Measurements from ENCODE around the gene GNPTG.

Gene GNPTG

GRCh38 chr16:1392826-1393225 is 41.1 kb downstream of the GNPTG start:
- no peak for DNase-seq

GRCh38 chr16:1393613-1394176 is 42.0 kb downstream of the GNPTG start:
- no peak for DNase-seq

GRCh38 chr16:1394367-1394951 is 42.7 kb downstream of the GNPTG start:
- no peak for DNase-seq

- no peak for DNase-seq
Observed at GRCh38 chr16:1395444-1396031, 43.8 kb downstream of the GNPTG start.

- DNase-seq: no peak
Observed at GRCh38 chr16:1397779-1398178, 46.0 kb downstream of the GNPTG start.

- no peak for DNase-seq
Observed at GRCh38 chr16:1398351-1398750, 46.6 kb downstream of the GNPTG start.

- DNase-seq: no peak
Observed at GRCh38 chr16:1398826-1399581, 47.3 kb downstream of the GNPTG start.

GRCh38 chr16:1401061-1401757 is 49.5 kb downstream of the GNPTG start:
- DNase-seq: no peak

GRCh38 chr16:1401758-1402154 is 50.0 kb downstream of the GNPTG start:
- DNase-seq: no peak

- no peak for DNase-seq
Observed at GRCh38 chr16:1403036-1403435, 51.3 kb downstream of the GNPTG start.

- DNase-seq: no peak
Observed at GRCh38 chr16:1403733-1404132, 52.0 kb downstream of the GNPTG start.

- DNase-seq: peak in 8 of 56 donors; percentile 12 to 39 (median 36)
Observed at GRCh38 chr16:1407753-1408152, 56.0 kb downstream of the GNPTG start.

GRCh38 chr16:1408171-1408837 is 56.6 kb downstream of the GNPTG start:
- peak; percentile 44 to 99 (median 92) for DNase-seq

- no peak for DNase-seq
Observed at GRCh38 chr16:1412847-1413246, 61.1 kb downstream of the GNPTG start.

Measured in nucleus accumbens (tissue), 56 donors.